NCI-H2171 treated with DMSO at 0.1 percent for 48 hours (cell line): ENCODE results near the gene GPX5.
"Not testable (repeated sequence)": the region's sequence is repeated elsewhere in the genome, so short reads cannot be mapped to it uniquely, and the experiment has no call there.

Experiments used
- DNase-seq: peaks from one replicate; lab custom pipeline; 2025; lab: John Stamatoyannopoulos, UW

Gene GPX5, protein sequence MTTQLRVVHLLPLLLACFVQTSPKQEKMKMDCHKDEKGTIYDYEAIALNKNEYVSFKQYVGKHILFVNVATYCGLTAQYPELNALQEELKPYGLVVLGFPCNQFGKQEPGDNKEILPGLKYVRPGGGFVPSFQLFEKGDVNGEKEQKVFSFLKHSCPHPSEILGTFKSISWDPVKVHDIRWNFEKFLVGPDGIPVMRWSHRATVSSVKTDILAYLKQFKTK

GRCh38 chr6:28525496-28526039 is at the start of gene GPX5:
Gene GPX5, plus strand, starts transcription at chr6:28525881. Its CDS starts 133 bp downstream, at chr6:28526014.
- DNase-seq = no peak

- no peak for DNase-seq
Observed at GRCh38 chr6:28478518-28478917, 47.2 kb upstream of the GPX5 start.

- DNase-seq = no peak
Observed at GRCh38 chr6:28480253-28480932, 45.3 kb upstream of the GPX5 start.

DNA sequence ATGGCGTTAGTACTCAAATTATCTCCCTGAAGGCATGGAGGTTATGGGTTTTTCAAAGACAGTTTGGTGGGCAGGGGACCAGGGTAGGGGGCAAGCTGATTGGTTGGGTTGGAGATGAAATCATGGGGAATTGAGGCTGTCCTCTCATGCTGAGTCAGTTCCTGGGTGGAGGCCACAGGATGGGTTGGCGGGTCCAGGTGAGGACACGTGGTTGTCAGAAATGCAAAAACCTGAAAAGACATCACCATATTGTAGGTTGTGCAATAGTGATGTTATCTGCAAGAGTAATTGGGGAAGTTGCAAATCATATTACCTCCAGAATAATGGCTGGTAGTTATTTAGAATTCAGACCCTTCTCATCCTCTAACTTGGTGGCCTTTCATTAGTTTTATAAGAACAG is 40.2 kb upstream of the GPX5 start:
- no peak for DNase-seq

DNA sequence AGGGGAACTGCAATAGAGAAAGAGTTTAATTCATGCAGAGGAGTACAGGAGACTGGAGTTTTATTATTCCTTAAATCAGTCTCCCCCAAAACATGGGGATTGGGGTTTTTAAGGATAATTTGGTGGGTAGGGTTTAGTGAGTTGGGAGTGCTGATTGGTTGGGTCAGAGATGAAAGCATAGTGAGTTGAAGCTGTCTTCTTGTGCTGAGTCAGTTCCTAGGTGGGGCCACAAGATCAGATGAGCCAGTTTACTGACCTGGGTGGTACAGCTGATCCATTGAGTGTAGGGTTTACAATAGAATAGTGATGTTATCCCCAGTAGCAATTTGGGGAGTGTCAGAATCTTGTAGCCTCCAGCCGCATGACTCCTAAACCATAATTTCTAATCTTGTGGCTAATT is 39.1 kb upstream of the GPX5 start:
- DNase-seq = no peak

- DNase-seq = no peak
Observed at GRCh38 chr6:28486988-28487742, 38.5 kb upstream of the GPX5 start.

DNA sequence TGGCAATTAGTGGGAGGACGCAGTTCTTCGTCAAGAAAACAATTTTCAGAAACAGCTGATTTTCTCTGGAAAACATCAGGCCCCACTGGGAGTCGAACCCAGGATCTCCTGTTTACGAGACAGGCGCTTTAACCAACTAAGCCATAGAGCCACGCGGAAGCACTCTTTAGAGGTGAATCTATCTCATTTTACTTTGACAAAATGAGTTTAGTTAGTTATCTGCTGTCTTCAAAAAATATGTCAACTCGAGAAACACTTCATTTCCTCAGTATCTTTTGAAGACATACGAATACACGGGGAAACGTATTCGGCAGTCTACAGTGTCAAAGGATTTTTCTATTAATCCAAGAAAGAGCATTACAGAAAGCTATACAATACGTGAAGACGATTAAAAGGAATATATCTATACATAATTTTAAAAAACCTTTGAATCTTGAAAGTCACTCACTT is 36.7 kb upstream of the GPX5 start:
- peak; percentile 22 for DNase-seq

- no peak for DNase-seq
Observed at GRCh38 chr6:28489366-28490204, 36.1 kb upstream of the GPX5 start.

DNA sequence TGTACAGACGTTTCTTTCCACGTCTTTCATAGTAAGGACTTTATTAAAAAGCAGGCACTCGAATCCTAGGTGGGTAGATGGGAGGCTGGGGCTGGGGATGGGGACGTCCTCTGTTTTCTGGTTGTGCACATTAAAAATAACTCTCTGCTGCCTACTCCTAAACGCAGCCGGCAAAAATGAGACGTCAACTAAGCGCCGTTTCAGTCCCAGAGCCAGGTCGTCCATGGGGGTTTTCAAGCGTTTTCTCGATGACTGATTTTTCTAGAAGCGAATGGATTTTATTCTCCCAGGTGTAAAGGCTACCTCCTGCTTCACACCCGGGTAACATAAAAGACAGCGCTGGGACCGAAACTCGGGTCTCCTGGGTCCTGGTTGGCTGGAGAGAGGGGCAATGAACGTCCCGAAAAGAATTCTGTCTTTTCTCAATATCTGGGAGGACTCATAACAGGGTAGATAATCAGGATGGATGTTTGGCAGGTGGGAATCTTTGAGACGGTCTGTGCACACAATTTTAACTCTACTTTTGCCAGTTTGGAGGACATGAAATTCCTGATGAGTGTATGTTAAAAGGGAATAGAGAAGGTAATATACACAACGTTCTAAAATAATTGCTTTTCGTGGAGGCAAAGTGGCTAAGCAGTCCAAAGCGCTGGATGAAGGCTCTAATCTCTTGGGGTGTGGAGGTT is 35.3 kb upstream of the GPX5 start:
- DNase-seq = no peak

DNA sequence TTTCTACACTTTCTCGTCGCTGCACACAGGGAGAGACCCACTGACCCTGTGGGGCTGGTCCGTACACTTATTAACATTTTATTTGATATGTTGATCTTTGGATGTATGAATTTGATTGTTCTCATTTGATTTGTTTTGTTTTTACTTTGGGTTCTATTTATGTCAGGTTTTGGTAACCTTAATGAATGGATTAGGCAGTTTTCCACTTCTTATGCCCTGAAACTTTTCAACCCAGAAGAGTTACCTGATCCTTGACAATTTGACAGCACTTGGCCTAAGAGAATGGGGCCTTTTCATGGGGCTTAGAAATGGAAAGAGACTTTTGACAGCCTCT is 33.7 kb upstream of the GPX5 start:
- DNase-seq = no peak

GRCh38 chr6:28496099-28496779 is 29.4 kb upstream of the GPX5 start:
- peak; percentile 16 for DNase-seq

DNA sequence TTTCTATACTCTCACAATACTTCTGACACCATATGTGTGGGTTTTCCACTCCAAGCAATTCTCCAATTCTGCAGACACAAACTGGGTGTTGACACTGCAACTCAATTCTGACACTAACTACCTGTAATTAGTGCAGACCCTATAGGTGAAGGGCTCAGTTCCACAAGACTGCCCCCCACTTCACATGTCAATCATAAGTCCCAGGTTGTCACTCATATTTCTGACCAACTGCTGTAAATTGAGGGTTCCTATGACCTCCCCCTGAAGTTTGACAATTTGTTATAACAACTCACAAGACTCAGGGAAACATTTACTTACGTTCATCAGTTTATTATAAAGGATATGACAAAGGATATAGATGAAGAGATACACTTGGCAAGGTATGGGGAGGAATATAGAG is 28.4 kb upstream of the GPX5 start:
- DNase-seq = no peak

GRCh38 chr6:28497893-28498292 is 27.8 kb upstream of the GPX5 start:
- DNase-seq = no peak

GRCh38 chr6:28501259-28501658 is 24.4 kb upstream of the GPX5 start:
- no peak for DNase-seq

GRCh38 chr6:28502136-28502535 is 23.5 kb upstream of the GPX5 start:
- DNase-seq = not testable (repeated sequence)

- DNase-seq = not testable (repeated sequence)
Observed at GRCh38 chr6:28502709-28503305, 22.9 kb upstream of the GPX5 start.

DNA sequence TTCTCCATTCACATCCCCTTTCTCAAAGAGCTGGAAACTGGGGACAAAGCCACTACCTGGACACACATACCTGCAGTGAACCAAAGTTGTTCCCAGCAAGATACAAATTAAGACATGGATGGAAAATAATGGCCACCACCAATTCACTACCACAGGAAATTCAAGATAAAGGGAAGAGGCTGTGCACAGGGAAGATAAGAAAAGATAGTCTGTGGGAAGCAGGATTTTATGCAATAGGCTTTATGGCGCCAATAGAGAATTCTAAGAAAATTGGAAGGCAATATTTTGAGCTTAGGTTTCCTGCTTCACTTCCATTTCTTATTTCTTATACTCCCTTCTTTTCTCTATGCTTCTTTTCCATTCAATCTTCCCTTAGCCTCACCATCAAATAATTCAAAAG is 19.9 kb upstream of the GPX5 start:
- DNase-seq = no peak

DNA sequence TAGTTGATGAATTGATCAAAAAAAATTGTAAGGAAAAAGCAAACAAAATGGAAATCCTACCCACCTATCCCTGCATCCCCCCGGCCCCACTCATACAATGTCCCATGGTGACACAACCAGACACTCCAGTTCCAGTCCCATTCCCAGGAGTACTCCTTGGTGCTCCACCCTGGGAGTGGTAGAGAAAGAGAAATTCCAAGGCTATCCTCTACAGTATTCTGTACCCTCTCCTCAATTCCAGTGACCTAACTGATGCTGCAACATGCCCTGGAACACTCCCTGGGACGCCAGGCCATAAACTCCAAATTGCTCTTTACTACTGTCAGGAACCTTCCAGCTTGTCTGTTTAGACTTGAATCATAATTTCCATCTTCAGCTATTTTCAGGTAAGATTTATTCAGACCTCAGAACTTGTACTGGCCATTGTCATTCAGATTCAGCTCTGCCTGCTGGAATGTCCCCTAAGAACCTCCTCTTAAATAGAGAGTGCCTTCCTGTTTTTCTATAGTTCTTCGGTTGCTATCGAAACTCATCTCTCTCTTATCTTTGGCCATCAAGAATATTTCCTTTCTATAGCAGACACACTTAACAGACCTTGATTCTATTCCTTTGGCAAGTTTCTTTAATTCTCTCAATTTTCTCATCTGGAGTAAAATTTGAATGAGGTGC is 18.7 kb upstream of the GPX5 start:
- DNase-seq = no peak

DNA sequence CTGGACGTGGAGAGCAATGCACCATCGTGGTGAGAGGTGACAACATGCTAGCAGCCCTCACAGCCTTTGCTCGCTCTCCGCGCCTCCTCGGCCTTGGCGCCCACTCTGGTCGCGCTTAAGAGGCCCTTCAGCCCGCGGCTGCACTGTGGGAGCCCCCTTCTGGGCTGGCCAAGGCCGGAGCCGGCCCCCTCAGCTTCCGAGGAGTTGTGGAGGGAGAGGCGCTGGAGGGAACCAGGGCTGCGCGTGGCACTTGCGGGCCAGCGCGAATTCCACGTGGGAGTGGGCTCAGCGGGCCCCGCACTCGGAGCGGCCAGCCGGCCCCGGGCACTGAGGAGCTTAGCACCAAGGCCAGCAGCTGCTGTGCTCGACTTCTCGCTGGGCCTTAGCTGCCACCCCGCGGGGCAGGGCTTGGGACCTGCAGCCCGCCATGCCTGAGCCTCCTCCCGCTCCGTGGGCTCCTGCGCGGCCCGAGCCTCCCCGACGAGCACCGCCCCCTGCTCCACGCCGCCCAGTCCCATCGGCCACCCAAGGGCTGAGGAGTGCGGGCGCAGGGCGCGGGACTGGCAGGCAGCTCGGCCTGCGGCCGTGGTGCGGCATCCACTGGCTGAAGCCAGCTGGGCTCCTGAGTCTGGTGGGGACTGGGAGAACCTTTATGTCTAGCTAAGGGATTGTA is 13.9 kb upstream of the GPX5 start:
- DNase-seq = no peak
